ENCODE results near the gene CNN2.

The CNN2 gene

GRCh38 chr19:1082165-1082927 lies 55.9 kb downstream of the CNN2 start:
- Histone ChIP-seq H3K27ac (ENCODE audit: low read length, poor library complexity, severe bottlenecking) (no peak overlapping the region), H2BK12ac (ENCODE audit: low read length in 2 of 2) (no peak overlapping the region), H2BK15ac (ENCODE audit: low read depth, poor library complexity, severe bottlenecking) (peak overlapping the region; percentile 41), H3K4me1 (ENCODE audit: control insufficient read depth, insufficient read depth, low read depth, low read length) (peaks cover 29% of the 10 kb centered on the region), H3K9ac (ENCODE audit: low read length) (no peak overlapping the region), H4K8ac (ENCODE audit: low read length) (peak overlapping the region; percentile 55), H3K14ac (ENCODE audit: low read length in 2 of 2) (no peak overlapping the region), H3K18ac (ENCODE audit: low read depth in 1 of 2, low read length in 2 of 2) (no peak overlapping the region), H3K4ac (ENCODE audit: low read depth in 1 of 2, low read length in 2 of 2) (no peak overlapping the region), H3K4me2 (ENCODE audit: low read length, poor library complexity, severe bottlenecking) (no peak overlapping the region), H2AK5ac (ENCODE audit: low read length, severe bottlenecking) (no peak overlapping the region), H3K23ac (ENCODE audit: low read length in 2 of 2) (no peak overlapping the region), H3K9me3 (ENCODE audit: control insufficient read depth, low read length) (no peaks in the 10 kb centered on the region), H4K91ac (ENCODE audit: low read length) (no peak overlapping the region), H3K4me3 (ENCODE audit: insufficient read depth in 1 of 2, low read depth in 1 of 2, low read length in 2 of 2) (no peak overlapping the region), H2BK120ac (ENCODE audit: low read depth, low read length) (no peak overlapping the region), H3K36me3 (ENCODE audit: control insufficient read depth in 1 of 2, insufficient read depth in 2 of 2, low read depth in 1 of 2, low read length in 2 of 2) (peaks cover 0 to 15% of the 10 kb centered on the region in 2 experiments), H2AFZ (ENCODE audit: low read depth, low read length) (no peak overlapping the region), H3K27me3 (ENCODE audit: control insufficient read depth in 1 of 2, insufficient read depth in 1 of 2, low read length in 2 of 2) (peaks cover 0 to 9% of the 10 kb centered on the region in 2 experiments), H3K79me1 (replicated peaks; ENCODE audit: low read length, poor library complexity, severe bottlenecking) (no peaks in the 10 kb centered on the region), H2BK5ac (ENCODE audit: low read depth, low read length, poor library complexity, severe bottlenecking) (no peak overlapping the region)
- DNase-seq, result no peak
- WGBS, result 40% methylated on average over 50 of the region's 51 CpGs

GRCh38 chr19:1082928-1083816 lies 56.8 kb downstream of the CNN2 start:
- H3K23ac ChIP-seq (ENCODE audit: low read length in 2 of 2), result no peak overlapping the region

GRCh38 chr19:1084024-1084868 lies 57.8 kb downstream of the CNN2 start:
- no peak for DNase-seq
- no peak overlapping the region for H3K27ac ChIP-seq (ENCODE audit: low read length, poor library complexity, severe bottlenecking)
- no peak overlapping the region for H3K18ac ChIP-seq (ENCODE audit: low read depth in 1 of 2, low read length in 2 of 2)
- no peak overlapping the region for H3K4me2 ChIP-seq (ENCODE audit: low read length, poor library complexity, severe bottlenecking)
- no peak overlapping the region for H2BK5ac ChIP-seq (ENCODE audit: low read depth, low read length, poor library complexity, severe bottlenecking)
- H2BK120ac ChIP-seq (ENCODE audit: low read depth, low read length), result no peak overlapping the region
- peaks cover 7% of the 10 kb centered on the region for H3K79me1 ChIP-seq (replicated peaks; ENCODE audit: low read length, poor library complexity, severe bottlenecking)
- H3K4ac ChIP-seq (ENCODE audit: low read depth in 1 of 2, low read length in 2 of 2), result no peak overlapping the region
- H4K91ac ChIP-seq (ENCODE audit: low read length), result no peak overlapping the region
- no peak overlapping the region for H4K8ac ChIP-seq (ENCODE audit: low read length)
- no peak overlapping the region for H2AFZ ChIP-seq (ENCODE audit: low read depth, low read length)
- no peak overlapping the region for H2BK12ac ChIP-seq (ENCODE audit: low read length in 2 of 2)
- H3K9me3 ChIP-seq (ENCODE audit: control insufficient read depth, low read length), result no peaks in the 10 kb centered on the region
- H2AK5ac ChIP-seq (ENCODE audit: low read length, severe bottlenecking), result no peak overlapping the region
- WGBS, result 95% methylated on average over 43 of the region's 43 CpGs
- no peak overlapping the region for H3K4me3 ChIP-seq (ENCODE audit: insufficient read depth in 1 of 2, low read depth in 1 of 2, low read length in 2 of 2)
- H3K9ac ChIP-seq (ENCODE audit: low read length), result no peak overlapping the region
- H3K27me3 ChIP-seq (ENCODE audit: control insufficient read depth in 1 of 2, insufficient read depth in 1 of 2, low read length in 2 of 2), result peaks cover 0 to 9% of the 10 kb centered on the region in 2 experiments
- peaks cover 24% of the 10 kb centered on the region for H3K4me1 ChIP-seq (ENCODE audit: control insufficient read depth, insufficient read depth, low read depth, low read length)
- H2BK15ac ChIP-seq (ENCODE audit: low read depth, poor library complexity, severe bottlenecking), result no peak overlapping the region
- peaks cover 18 to 34% of the 10 kb centered on the region in 2 experiments for H3K36me3 ChIP-seq (ENCODE audit: control insufficient read depth in 1 of 2, insufficient read depth in 2 of 2, low read depth in 1 of 2, low read length in 2 of 2)
- no peak overlapping the region for H3K14ac ChIP-seq (ENCODE audit: low read length in 2 of 2)
- H3K23ac ChIP-seq (ENCODE audit: low read length in 2 of 2), result no peak overlapping the region

More at GRCh38 chr19:1082928-1083816, 56.8 kb downstream of the CNN2 start:
- H2BK120ac ChIP-seq (ENCODE audit: low read depth, low read length), result no peak overlapping the region
- H3K27me3 ChIP-seq (ENCODE audit: control insufficient read depth in 1 of 2, insufficient read depth in 1 of 2, low read length in 2 of 2), result peaks cover 0 to 9% of the 10 kb centered on the region in 2 experiments
- 95% methylated on average over 55 of the region's 59 CpGs for WGBS
- H3K9ac ChIP-seq (ENCODE audit: low read length), result no peak overlapping the region
- peaks cover 24% of the 10 kb centered on the region for H3K4me1 ChIP-seq (ENCODE audit: control insufficient read depth, insufficient read depth, low read depth, low read length)
- H2BK12ac ChIP-seq (ENCODE audit: low read length in 2 of 2), result no peak overlapping the region
- no peak overlapping the region for H3K27ac ChIP-seq (ENCODE audit: low read length, poor library complexity, severe bottlenecking)
- H3K4me3 ChIP-seq (ENCODE audit: insufficient read depth in 1 of 2, low read depth in 1 of 2, low read length in 2 of 2), result no peak overlapping the region
- no peak for DNase-seq
- no peak overlapping the region for H2AFZ ChIP-seq (ENCODE audit: low read depth, low read length)
- no peak overlapping the region for H3K4me2 ChIP-seq (ENCODE audit: low read length, poor library complexity, severe bottlenecking)
- H2BK15ac ChIP-seq (ENCODE audit: low read depth, poor library complexity, severe bottlenecking), result no peak overlapping the region
- H3K36me3 ChIP-seq (ENCODE audit: control insufficient read depth in 1 of 2, insufficient read depth in 2 of 2, low read depth in 1 of 2, low read length in 2 of 2), result peaks cover 7 to 24% of the 10 kb centered on the region in 2 experiments
- no peak overlapping the region for H4K91ac ChIP-seq (ENCODE audit: low read length)
- no peak overlapping the region for H4K8ac ChIP-seq (ENCODE audit: low read length)
- H2BK5ac ChIP-seq (ENCODE audit: low read depth, low read length, poor library complexity, severe bottlenecking), result no peak overlapping the region
- H3K18ac ChIP-seq (ENCODE audit: low read depth in 1 of 2, low read length in 2 of 2), result no peak overlapping the region
- no peak overlapping the region for H3K4ac ChIP-seq (ENCODE audit: low read depth in 1 of 2, low read length in 2 of 2)
- no peaks in the 10 kb centered on the region for H3K9me3 ChIP-seq (ENCODE audit: control insufficient read depth, low read length)
- H2AK5ac ChIP-seq (ENCODE audit: low read length, severe bottlenecking), result no peak overlapping the region
- H3K14ac ChIP-seq (ENCODE audit: low read length in 2 of 2), result no peak overlapping the region
- H3K79me1 ChIP-seq (replicated peaks; ENCODE audit: low read length, poor library complexity, severe bottlenecking), result peaks cover 2% of the 10 kb centered on the region

All from mesenchymal stem cell (in vitro differentiated cells and primary cell).